GM19372 (cell line): Measurements from ENCODE around the gene CCDC172.

ENCODE experiments used
- ATAC-seq: cut with Tn5 transposase; IDR thresholded peaks from one replicate; pipeline ENCODE4 v1.9.1; 2021; ENCODE audit warnings: mild to moderate bottlenecking, low read depth, moderate library complexity; ENCODE audit not compliant: unreplicated experiment

The CCDC172 gene

DNA sequence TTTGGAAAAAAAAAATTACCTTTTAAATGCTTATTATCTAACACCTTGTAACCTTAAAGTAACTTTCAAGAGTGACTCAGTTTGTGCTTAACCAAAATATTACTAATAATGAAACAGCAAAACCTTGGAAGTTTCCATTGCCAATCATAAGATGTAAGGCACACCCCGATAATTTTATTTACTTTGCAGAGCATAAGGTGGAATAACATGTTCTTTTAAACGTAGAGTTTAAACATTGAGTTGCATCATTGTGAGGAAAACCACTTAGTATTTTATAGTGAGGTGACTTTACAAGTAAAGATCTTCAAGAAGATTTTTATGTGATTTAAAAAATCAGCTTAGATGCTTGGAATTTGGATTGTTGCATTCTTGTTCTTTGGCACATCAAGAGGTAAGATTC is 103.4 kb downstream of the CCDC172 start, which contains the start of gene PNLIPRP3:
TSS of gene PNLIPRP3 (plus strand) at position 177 of the 400 bp plus-strand sequence. CDS start at position 343, 166 bp downstream.
- no peak for ATAC-seq

GRCh38 chr10:116429288-116429977 is 105.2 kb downstream of the CCDC172 start:
- no peak for ATAC-seq
